ENCODE data around the gene ZNF148.

DNA sequence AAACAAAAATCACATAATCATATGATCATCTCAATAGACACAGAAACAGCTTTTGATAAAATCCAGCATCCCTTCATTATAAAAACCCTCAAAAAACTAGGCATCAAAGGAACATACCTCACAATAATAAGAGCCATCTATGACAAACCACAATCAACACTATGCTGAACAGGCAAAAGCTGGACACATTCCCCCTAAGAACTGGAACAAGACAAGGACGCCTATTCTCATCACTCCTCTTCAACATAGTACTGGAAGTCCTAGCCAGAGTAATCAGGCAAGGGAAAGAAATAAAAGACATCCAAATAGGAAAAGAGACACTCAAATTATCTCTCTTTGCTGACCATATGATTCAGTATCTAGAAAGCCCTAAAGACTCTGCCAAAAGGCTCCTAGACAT, 107.7 kb downstream of the ZNF148 start:
- TF ChIP-seq, protein P1, sequence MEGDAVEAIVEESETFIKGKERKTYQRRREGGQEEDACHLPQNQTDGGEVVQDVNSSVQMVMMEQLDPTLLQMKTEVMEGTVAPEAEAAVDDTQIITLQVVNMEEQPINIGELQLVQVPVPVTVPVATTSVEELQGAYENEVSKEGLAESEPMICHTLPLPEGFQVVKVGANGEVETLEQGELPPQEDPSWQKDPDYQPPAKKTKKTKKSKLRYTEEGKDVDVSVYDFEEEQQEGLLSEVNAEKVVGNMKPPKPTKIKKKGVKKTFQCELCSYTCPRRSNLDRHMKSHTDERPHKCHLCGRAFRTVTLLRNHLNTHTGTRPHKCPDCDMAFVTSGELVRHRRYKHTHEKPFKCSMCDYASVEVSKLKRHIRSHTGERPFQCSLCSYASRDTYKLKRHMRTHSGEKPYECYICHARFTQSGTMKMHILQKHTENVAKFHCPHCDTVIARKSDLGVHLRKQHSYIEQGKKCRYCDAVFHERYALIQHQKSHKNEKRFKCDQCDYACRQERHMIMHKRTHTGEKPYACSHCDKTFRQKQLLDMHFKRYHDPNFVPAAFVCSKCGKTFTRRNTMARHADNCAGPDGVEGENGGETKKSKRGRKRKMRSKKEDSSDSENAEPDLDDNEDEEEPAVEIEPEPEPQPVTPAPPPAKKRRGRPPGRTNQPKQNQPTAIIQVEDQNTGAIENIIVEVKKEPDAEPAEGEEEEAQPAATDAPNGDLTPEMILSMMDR (IDR thresholded peaks at IDR 0.05), result no peak
- no peak for TF ChIP-seq POLR2A (IDR thresholded peaks at IDR 0.05)
